Upper lobe of left lung (tissue), 6 donors: ENCODE results near the gene FRYL. TPM values are rescaled to one million over a fixed set of nuclear protein-coding genes. Genes with fewer than 3 reads are reported as not detected.

Experiments
- ATAC-seq, 2 donors: fragments of 200-7000 bp; cut with Tn5 transposase; one replicate each; pipeline ENCODE4 v1.9.1; 2022; ENCODE audit warnings: mild to moderate bottlenecking in 2 of 2, moderate library complexity in 2 of 2; ENCODE audit not compliant: low FRiP score in 2 of 2
- DNase-seq, 2 donors: peaks; one replicate each; pipeline ENCODE4 v3.0.0-alpha.2; 2019 to 2020
- H3K27ac ChIP-seq, 4 donors: fragments of 200-600 bp; sonication (generic); one replicate each; pipeline ENCODE4 v1.5.1; 2016 to 2019
- H3K27me3 ChIP-seq, 4 donors: fragments of 200-600 bp; sonication (generic); one replicate each; pipeline ENCODE4 v1.5.1; 2017 to 2019
- H3K36me3 ChIP-seq, 4 donors: fragments of 200-600 bp; sonication (generic); one replicate each; pipeline ENCODE4 v1.5.1; 2016 to 2019
- H3K4me1 ChIP-seq, 4 donors: fragments of 200-600 bp; sonication (generic); one replicate each; pipeline ENCODE4 v1.5.1; 2018 to 2019
- H3K4me3 ChIP-seq, 4 donors: fragments of 200-600 bp; sonication (generic); one replicate each; pipeline ENCODE4 v1.5.1; 2017 to 2019; ENCODE audit warnings: mild to moderate bottlenecking in 2 of 4, moderate library complexity in 1 of 4
- H3K9me3 ChIP-seq, 4 donors: fragments of 200-600 bp; sonication (generic); one replicate each; pipeline ENCODE4 v1.5.1; 2018 to 2019
- EP300 ChIP-seq, 4 donors: sonication (generic); formaldehyde crosslinking; IDR thresholded peaks; one replicate each; pipeline ENCODE4 v1.5.1; 2017; ENCODE audit warnings: antibody characterized with exemption in 4 of 4, control low read depth in 2 of 4
- POLR2A ChIP-seq, 4 donors: fragments of 450-650 bp; IDR thresholded peaks; one replicate each; pipeline ENCODE4 v1.5.1; 2016 to 2017; ENCODE audit warnings: antibody characterized with exemption in 4 of 4, mild to moderate bottlenecking in 2 of 4
- POLR2AphosphoS5 ChIP-seq, 2 donors: sonication (generic); formaldehyde crosslinking; IDR thresholded peaks; one replicate each; pipeline ENCODE4 v1.5.1; 2017; ENCODE audit warnings: antibody characterized with exemption in 2 of 2
- WGBS, 2 donors: methylation state at CpG; one replicate each; pipeline ENCODE4 v1.1.5; 2017 to 2018; 5-methylcytosine and 5-hydroxymethylcytosine counted together
- total RNA-seq, 6 donors: library from RNA; depleted of rRNA in 4 of 6; stranded (reverse); fragments of >200 nt in 4 of 6; gene quantifications; one replicate each; pipeline versions ENCODE4 v1.1.0 to v1.2.1, GENCODE V29; 2016 to 2021
- TF ChIP-seq, protein P1 (sequence below), 6 experiments: fragments of 450-650 bp in 4 of 6; fragments of 200-600 bp in 2 of 6; sonication (generic) in 2 of 6; IDR thresholded peaks; one replicate each; pipeline ENCODE4 v1.5.1; 2016 to 2019; ENCODE audit warnings: antibody characterized with exemption in 6 of 6
- donor health status: DM: no; HTN: no; CAD: no; lungs with moderate emphysema.
- donor health status: DM: no; HTN: yes; CAD: no; lungs with severe emphysema.

The FRYL gene
- total RNA-seq, 6 donors from 2014 or later, result 48.6 to 96.9 (median 69.2) TPM

DNA sequence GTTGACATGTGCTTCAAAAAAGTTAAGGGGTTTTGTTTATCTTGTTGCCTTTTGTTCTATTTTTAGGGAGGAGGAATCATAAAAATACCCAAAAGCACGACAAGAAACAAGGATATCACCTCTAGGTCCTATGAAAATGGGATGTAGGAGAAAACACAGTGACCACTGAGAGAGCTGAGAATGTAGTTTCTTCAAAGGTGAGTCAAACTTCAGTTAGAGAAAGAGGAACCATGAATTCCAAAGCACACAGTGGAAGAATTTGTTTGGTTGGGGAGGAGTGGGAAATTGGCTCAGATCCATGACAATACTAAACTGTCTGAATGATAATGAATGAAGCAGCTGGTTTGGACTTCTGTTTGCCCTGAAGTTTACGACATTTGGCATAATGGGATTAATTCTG, 19.1 kb upstream of the FRYL start:
- Histone ChIP-seq H3K27ac (no peak overlapping the region), H3K9me3 (no peaks in the 10 kb centered on the region), H3K36me3 (no peaks in the 10 kb centered on the region), H3K4me1 (peaks cover 0 to 7% (median 4%) of the 10 kb centered on the region in 4 donors), H3K27me3 (no peaks in the 10 kb centered on the region), H3K4me3 (no peak overlapping the region)
- DNase-seq, result no peak
- no peak for ATAC-seq
- WGBS, 2 donors, result 52 to 61% methylated on average over 2 of the region's 2 CpGs
- TF ChIP-seq POLR2A (IDR thresholded peaks at IDR 0.05) (no peak), POLR2AphosphoS5 (IDR thresholded peaks at IDR 0.05) (no peak), EP300 (IDR thresholded peaks at IDR 0.05) (no peak)
- TF ChIP-seq, protein P1, sequence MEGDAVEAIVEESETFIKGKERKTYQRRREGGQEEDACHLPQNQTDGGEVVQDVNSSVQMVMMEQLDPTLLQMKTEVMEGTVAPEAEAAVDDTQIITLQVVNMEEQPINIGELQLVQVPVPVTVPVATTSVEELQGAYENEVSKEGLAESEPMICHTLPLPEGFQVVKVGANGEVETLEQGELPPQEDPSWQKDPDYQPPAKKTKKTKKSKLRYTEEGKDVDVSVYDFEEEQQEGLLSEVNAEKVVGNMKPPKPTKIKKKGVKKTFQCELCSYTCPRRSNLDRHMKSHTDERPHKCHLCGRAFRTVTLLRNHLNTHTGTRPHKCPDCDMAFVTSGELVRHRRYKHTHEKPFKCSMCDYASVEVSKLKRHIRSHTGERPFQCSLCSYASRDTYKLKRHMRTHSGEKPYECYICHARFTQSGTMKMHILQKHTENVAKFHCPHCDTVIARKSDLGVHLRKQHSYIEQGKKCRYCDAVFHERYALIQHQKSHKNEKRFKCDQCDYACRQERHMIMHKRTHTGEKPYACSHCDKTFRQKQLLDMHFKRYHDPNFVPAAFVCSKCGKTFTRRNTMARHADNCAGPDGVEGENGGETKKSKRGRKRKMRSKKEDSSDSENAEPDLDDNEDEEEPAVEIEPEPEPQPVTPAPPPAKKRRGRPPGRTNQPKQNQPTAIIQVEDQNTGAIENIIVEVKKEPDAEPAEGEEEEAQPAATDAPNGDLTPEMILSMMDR (IDR thresholded peaks at IDR 0.05), result no peak

DNA sequence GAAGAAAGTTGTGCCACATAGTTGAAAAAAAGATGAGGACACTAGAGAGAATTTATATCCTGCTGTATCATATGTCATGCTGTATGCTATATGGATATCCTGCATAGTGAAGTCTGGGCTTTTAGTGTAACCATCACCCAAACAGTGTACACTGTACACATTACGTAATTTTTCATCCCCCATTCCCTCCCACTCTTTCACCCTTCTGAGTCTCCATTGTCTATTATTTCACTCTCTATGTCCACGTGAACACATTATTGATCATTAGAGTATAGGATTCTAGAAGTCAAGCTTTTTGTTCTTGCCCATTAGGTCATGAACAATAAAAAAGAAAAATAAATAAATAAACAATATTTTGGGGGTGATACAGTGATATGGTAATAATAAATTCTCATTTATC, 18.0 kb upstream of the FRYL start:
- ATAC-seq (no peak), DNase-seq (no peak)
- no peaks in the 10 kb centered on the region for H3K9me3 ChIP-seq
- no peak overlapping the region for H3K27ac ChIP-seq
- no peaks in the 10 kb centered on the region for H3K36me3 ChIP-seq
- TF ChIP-seq EP300 (IDR thresholded peaks at IDR 0.05) (no peak), POLR2AphosphoS5 (IDR thresholded peaks at IDR 0.05) (no peak), POLR2A (IDR thresholded peaks at IDR 0.05) (no peak)
- TF ChIP-seq, protein P1 (IDR thresholded peaks at IDR 0.05), result no peak
- peaks cover 0 to 7% (median 4%) of the 10 kb centered on the region in 4 donors for H3K4me1 ChIP-seq
- H3K4me3 ChIP-seq, result no peak overlapping the region
- 83 to 95% methylated on average over 2 of the region's 2 CpGs for WGBS, 2 donors
- H3K27me3 ChIP-seq, result no peaks in the 10 kb centered on the region

DNA sequence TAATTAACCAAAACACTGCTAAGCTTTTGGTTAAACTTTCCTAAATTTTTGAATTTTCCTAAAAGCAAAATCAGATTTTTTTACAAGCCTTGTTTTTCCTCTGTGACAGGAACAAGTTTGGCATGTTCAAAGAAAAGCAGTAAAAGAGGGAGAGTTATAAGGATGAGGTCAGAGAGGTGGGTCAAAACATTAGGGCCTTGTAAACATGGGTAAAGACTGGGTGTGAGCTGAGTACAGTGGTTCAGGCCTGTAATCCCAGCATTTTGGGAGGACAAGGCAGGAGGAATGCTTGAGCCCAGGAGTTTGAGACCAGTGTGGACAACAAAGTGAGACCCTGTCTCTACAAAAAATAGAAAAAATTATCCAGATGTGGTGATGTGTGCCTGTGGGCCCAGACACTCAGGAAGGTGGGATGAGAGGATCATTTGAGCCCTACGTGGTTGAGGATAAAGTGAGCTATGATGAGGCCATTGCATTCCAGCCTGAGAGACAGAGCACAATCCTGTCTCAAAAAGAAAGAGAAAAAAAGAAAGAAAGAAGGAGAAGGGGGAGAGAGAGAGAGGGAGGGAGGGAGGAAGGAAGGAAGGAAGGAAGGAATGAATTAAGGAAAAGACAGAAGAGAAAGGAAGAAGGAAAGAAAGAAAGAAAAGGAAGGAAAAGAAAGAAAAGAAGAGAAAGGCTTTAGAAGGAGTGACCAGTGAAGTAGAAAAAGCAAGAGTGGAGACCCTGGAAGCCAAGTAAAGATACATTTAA, 17.0 kb upstream of the FRYL start:
- ATAC-seq, result no peak
- Histone ChIP-seq H3K4me3 (no peak overlapping the region), H3K27me3 (no peaks in the 10 kb centered on the region), H3K36me3 (no peaks in the 10 kb centered on the region), H3K4me1 (peaks cover 0 to 7% (median 5%) of the 10 kb centered on the region in 4 donors), H3K9me3 (no peaks in the 10 kb centered on the region), H3K27ac (no peak overlapping the region)
- no peak for DNase-seq
- TF ChIP-seq POLR2AphosphoS5 (IDR thresholded peaks at IDR 0.05), result no peak
- no peak for TF ChIP-seq EP300 (IDR thresholded peaks at IDR 0.05)
- no peak for TF ChIP-seq POLR2A (IDR thresholded peaks at IDR 0.05)
- TF ChIP-seq, protein P1 (IDR thresholded peaks at IDR 0.05), result no peak
- 83 to 88% methylated on average over 1 of the region's 1 CpG for WGBS, 2 donors

DNA sequence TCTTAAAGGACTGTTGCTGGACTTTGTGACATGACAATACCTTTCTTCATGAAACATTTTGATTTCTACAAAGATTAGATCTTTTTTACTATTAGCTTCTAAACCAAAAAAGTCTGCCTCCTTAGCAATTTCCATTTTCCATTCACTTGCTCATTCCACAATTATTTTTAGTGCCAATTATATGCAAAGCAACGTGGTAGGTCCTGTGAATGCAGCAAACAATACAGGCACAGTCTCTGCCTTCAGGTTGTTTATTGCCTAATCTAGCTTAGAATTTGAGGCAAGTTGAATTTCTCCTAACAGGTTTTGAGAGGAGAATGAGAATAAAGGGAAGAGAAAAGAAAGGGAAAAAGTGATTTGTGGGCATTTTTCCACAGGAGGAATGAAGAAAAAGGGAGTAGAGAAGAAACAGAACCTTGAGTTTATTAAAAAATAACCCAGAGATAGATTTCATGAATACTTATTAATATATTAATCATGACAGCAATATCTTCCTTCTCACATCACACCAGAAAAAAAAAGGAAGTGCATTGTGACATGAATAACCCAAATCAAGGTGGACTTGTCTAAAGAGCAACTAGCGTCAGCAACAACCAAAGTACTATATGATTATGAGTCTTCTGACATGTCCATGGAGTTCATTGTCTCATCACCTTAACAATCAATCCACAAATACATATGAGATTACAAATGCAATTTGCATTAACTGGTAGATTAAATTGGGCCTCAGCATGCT, 16.3 kb upstream of the FRYL start:
- Histone ChIP-seq H3K27ac (no peak overlapping the region), H3K36me3 (no peaks in the 10 kb centered on the region), H3K27me3 (no peaks in the 10 kb centered on the region), H3K9me3 (no peaks in the 10 kb centered on the region), H3K4me1 (peaks cover 0 to 5% (median 3%) of the 10 kb centered on the region in 4 donors), H3K4me3 (no peak overlapping the region)
- DNase-seq (no peak), ATAC-seq (no peak)
- 86 to 88% methylated on average over 2 of the region's 2 CpGs for WGBS, 2 donors
- TF ChIP-seq EP300 (IDR thresholded peaks at IDR 0.05), result no peak

DNA sequence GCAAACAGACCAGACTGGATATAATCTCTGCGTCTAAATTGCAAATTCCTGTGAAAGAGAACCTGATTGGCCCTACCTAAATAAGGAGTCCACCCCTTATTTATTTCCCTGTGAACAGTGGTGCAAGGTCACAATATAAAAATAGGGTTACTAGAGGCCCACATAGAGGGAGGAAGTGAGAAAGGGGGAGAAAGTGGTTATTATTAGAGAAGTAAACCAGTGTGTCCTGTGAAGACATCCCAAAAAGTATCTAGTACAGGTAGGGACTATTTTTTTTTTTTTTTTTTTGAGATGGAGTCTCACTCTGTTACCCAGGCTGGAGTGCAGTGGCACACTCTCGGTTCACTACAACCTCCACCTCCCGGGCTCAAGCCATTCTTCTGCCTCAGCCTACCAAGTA, 15.0 kb upstream of the FRYL start:
- Histone ChIP-seq H3K4me3 (no peak overlapping the region), H3K36me3 (no peaks in the 10 kb centered on the region), H3K27me3 (no peaks in the 10 kb centered on the region), H3K27ac (no peak overlapping the region), H3K4me1 (peaks cover 0 to 3% (median 0%) of the 10 kb centered on the region in 4 donors), H3K9me3 (no peaks in the 10 kb centered on the region)
- TF ChIP-seq, protein P1 (IDR thresholded peaks at IDR 0.05), result no peak
- TF ChIP-seq POLR2AphosphoS5 (IDR thresholded peaks at IDR 0.05), result no peak
- no peak for TF ChIP-seq POLR2A (IDR thresholded peaks at IDR 0.05)
- TF ChIP-seq EP300 (IDR thresholded peaks at IDR 0.05), result no peak
- 93 to 99% methylated on average over 3 of the region's 3 CpGs for WGBS, 2 donors
- ATAC-seq, result no peak
- no peak for DNase-seq
